ENCODE results near the gene SLC52A3. TPM values are rescaled to one million over a fixed set of nuclear protein-coding genes. Genes with fewer than 3 reads are reported as not detected.

SLC52A3 gene
- total and polyA plus RNA-seq, 9 of the 15 experiments (the other 6 are each of a cell fraction or from before 2014, with no cell fraction given), result 0.06 to 0.60 (median 0.11) TPM

- BruUV-seq (replicated peaks), result no TSS peak
- in situ Hi-C loops (cut with MboI), result no loop called here
- no peak for FAIRE-seq
- Histone ChIP-seq H3K4me1 (replicated peaks in 1 of 2; ENCODE audit: control insufficient read depth in 2 of 2, insufficient read depth in 2 of 2, low read length in 2 of 2) (peaks cover 6 to 12% of the 10 kb centered on the region in 2 experiments; a peak in 3 of 5 replicates), H3K27ac (ENCODE audit: extremely low read depth, low read depth, low read length) (no peak overlapping the region), H2AFZ (ENCODE audit: low read depth, low read length) (no peak overlapping the region), H3K9me3 (replicated peaks; ENCODE audit: control insufficient read depth, insufficient read depth, low read depth, low read length) (no peaks in the 10 kb centered on the region), H3K4me3 (no peak overlapping the region), H4K20me1 (replicated peaks; ENCODE audit: control insufficient read depth, insufficient read depth, low read length) (0 out of 2 replicates have a peak, but pooled peaks cover 5% of the 10 kb centered on the region), H3K9ac (ENCODE audit: insufficient read depth in 1 of 2, low read depth in 2 of 2, low read length in 2 of 2) (no peak overlapping the region), H3K79me2 (ENCODE audit: control insufficient read depth, insufficient read depth, low read length) (no peaks in the 10 kb centered on the region), H3K27me3 (ENCODE audit: control insufficient read depth in 2 of 2, insufficient read depth in 2 of 2, low read length in 2 of 2) (peaks cover 0 to 18% of the 10 kb centered on the region in 2 experiments; a peak in 2 of 5 replicates), H3K36me3 (ENCODE audit: control insufficient read depth, insufficient read depth, low read length) (no peaks in the 10 kb centered on the region), H3K4me2 (ENCODE audit: insufficient read depth, low read length) (no peak overlapping the region), H3K9me1 (ENCODE audit: control insufficient read depth, insufficient read depth, low read length) (peaks cover 4% of the 10 kb centered on the region)
- intact Hi-C loops (cut with micrococcal nuclease), result no loop called here
- ChIA-PET CTCF (ENCODE audit: low intra/inter-chr PET ratio) (no interaction called here), POLR2A (interaction anchor here (0.6 kb wide), 2 partner anchors 9 to 12 kb away, joined by 3 read pairs; no protein-coding TSS in a partner anchor)
- 4% methylated on average over 3 of the region's 3 CpGs for WGBS (ENCODE audit: insufficient coverage, low coverage, missing lambda C conversion rate)
- no peak for DNase-seq (ENCODE audit: extremely low read depth in 1 of 4, low spot score in 3 of 4)
- TF ChIP-seq CHAMP1 (IDR thresholded peaks at IDR 0.05) (no peak), BCL6 (CRISPR knock-in tag; IDR thresholded peaks at IDR 0.05) (no peak), ZKSCAN3 (CRISPR knock-in tag; IDR thresholded peaks at IDR 0.05) (no peak), KAT2B (IDR thresholded peaks at IDR 0.05; ENCODE audit: low read depth, low read length) (no peak), ZNF184 (CRISPR knock-in tag; IDR thresholded peaks at IDR 0.05) (no peak), NFE2 (IDR thresholded peaks at IDR 0.05; ENCODE audit: low read depth) (no peak), ESRRA (IDR thresholded peaks at IDR 0.05; ENCODE audit: borderline replicate concordance, low read depth) (no peak), HMG20A (CRISPR knock-in tag; conservative IDR thresholded peaks at IDR 0.05) (no peak), RAD51 (IDR thresholded peaks at IDR 0.05; ENCODE audit: borderline replicate concordance, low read depth) (no peak), ZNF655 (CRISPR knock-in tag; IDR thresholded peaks at IDR 0.05) (no peak)
- no peak for ATAC-seq
Observed at GRCh38 chr20:764255-764654, 4.0 kb downstream of the SLC52A3 start.

Data from K562 (cell line).